Progenitor cell of endocrine pancreas (in vitro differentiated cells): ENCODE results near the gene SMIM11. TPM values are rescaled to one million over a fixed set of nuclear protein-coding genes. Genes with fewer than 3 reads are reported as not detected.
"Not testable (repeated sequence)": the region's sequence is repeated elsewhere in the genome, so short reads cannot be mapped to it uniquely, and the experiment has no call there.

Experiments used
- DNase-seq: peaks from one replicate; pipeline ENCODE4 v3.0.0; 2021; ENCODE audit warnings: low spot score; ENCODE audit not compliant: unreplicated experiment
- H3K27ac Mint-ChIP-seq: 2 replicates; pipeline ENCODE4 v1.8.0; 2021; ENCODE audit warnings: mild to moderate bottlenecking, moderate library complexity, mixed read lengths
- H3K27me3 Mint-ChIP-seq: 2 replicates; pipeline ENCODE4 v1.8.0; 2021; ENCODE audit warnings: mixed read lengths
- H3K36me3 Mint-ChIP-seq: 2 replicates; pipeline ENCODE4 v1.8.0; 2022; ENCODE audit warnings: mixed read lengths; ENCODE audit not compliant: insufficient read depth
- H3K4me1 Mint-ChIP-seq: 2 replicates; pipeline ENCODE4 v1.8.0; 2021; ENCODE audit warnings: low read depth, mixed read lengths
- H3K4me3 Mint-ChIP-seq: 2 replicates; pipeline ENCODE4 v1.8.0; 2021; ENCODE audit warnings: low read depth, mild to moderate bottlenecking, moderate library complexity, mixed read lengths
- H3K9me3 Mint-ChIP-seq: 2 replicates; pipeline ENCODE4 v1.8.0; 2021; ENCODE audit warnings: low read depth, mixed read lengths
- total RNA-seq: library from RNA; stranded (reverse); gene quantifications from 2 replicates; pipeline ENCODE4 v1.2.1, GENCODE V29; 2021

The SMIM11 gene
- total RNA-seq, 1 donor from 2014 or later, result 22.7 TPM

- H3K27ac Mint-ChIP-seq, H3K4me3 Mint-ChIP-seq, H3K4me1 Mint-ChIP-seq, H3K36me3 Mint-ChIP-seq, H3K27me3 Mint-ChIP-seq, DNase-seq, H3K9me3 Mint-ChIP-seq: not testable (repeated sequence)
These were observed 30.4 kb downstream of the SMIM11 start for GRCh38 chr21:34405686-34406085.

DNA sequence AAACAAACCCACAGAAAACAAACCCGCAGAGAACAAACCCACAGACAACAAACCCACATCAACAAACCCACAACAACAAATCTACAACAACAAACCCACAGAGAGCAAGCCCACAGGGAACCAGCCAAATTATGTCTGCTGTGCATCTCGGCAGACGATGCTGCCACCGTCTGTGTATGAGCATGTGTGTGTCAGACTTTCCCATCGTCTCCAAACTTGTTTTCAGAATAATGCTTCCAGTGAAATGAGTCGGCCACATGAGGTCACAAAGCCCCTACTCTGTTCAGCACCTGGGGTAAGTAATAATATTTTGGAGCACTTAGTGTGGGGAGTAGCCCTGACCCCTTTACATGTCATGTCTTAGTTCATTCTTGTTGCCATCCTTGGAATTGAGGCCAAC lies 30.8 kb downstream of the SMIM11 start:
- H3K4me3 Mint-ChIP-seq, H3K27me3 Mint-ChIP-seq, H3K9me3 Mint-ChIP-seq, H3K27ac Mint-ChIP-seq, H3K36me3 Mint-ChIP-seq, H3K4me1 Mint-ChIP-seq, DNase-seq: not testable (repeated sequence)

DNA sequence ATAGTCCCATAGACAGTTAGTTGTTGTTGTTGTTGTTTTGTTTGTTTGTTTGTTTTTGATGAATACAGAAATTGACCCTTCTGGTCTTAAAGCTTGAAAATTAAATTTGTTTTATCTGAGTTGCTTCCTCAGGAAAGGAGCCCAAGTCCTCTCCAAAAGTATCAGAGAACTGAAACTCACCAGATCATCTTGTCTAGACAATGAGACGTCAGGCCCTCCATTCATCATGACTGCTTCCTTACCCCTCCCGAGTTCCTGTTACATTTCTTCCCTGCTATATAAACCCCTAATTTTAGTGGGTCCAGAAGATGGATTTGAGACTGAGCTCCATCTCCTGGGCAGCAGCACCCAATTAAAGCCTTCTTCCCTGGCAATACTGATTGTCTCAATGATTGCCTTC lies 31.4 kb downstream of the SMIM11 start:
- H3K27me3 Mint-ChIP-seq, DNase-seq, H3K9me3 Mint-ChIP-seq, H3K27ac Mint-ChIP-seq, H3K36me3 Mint-ChIP-seq, H3K4me1 Mint-ChIP-seq, H3K4me3 Mint-ChIP-seq: not testable (repeated sequence)

GRCh38 chr21:34407294-34407693 lies 32.0 kb downstream of the SMIM11 start:
- not testable (repeated sequence) for H3K4me1 Mint-ChIP-seq, H3K9me3 Mint-ChIP-seq, H3K4me3 Mint-ChIP-seq, H3K27me3 Mint-ChIP-seq, H3K27ac Mint-ChIP-seq, DNase-seq, H3K36me3 Mint-ChIP-seq

- not testable (repeated sequence) for H3K27ac Mint-ChIP-seq, H3K36me3 Mint-ChIP-seq, H3K4me1 Mint-ChIP-seq, DNase-seq, H3K27me3 Mint-ChIP-seq, H3K9me3 Mint-ChIP-seq, H3K4me3 Mint-ChIP-seq
These were observed 42.3 kb downstream of the SMIM11 start for GRCh38 chr21:34417448-34418077.

DNA sequence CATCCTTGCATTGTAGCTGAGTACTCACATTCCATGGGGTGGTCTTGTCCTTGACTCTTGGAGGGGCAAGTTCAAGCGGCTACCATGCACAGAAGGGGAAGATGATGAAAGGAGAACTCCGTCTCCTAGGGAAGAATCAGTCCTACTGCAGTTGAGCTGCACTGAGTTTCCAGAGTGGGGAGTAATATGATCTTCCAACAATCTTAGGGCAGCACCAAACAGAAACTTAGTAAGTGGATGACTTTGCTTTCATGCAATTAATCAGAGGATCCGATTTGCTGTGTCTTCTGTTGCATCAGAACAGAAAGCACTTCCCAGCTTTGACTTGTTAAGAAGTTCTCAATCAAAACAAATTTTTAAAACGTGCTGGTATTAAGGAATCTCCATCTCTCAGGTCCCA lies 48.5 kb downstream of the SMIM11 start, which contains the start of gene SMIM34:
TSS of gene SMIM34 (minus strand) at position 147 of the 400 bp plus-strand sequence. CDS start at position 35, 112 bp downstream.
- H3K4me3 Mint-ChIP-seq, result not testable (repeated sequence)

GRCh38 chr21:34427339-34427738 lies 52.0 kb downstream of the SMIM11 start:
- not testable (repeated sequence) for H3K36me3 Mint-ChIP-seq, H3K9me3 Mint-ChIP-seq, DNase-seq, H3K4me1 Mint-ChIP-seq, H3K27ac Mint-ChIP-seq, H3K4me3 Mint-ChIP-seq, H3K27me3 Mint-ChIP-seq

More for the DNA sequence above, 48.5 kb downstream of the SMIM11 start, which contains the start of gene SMIM34:
- not testable (repeated sequence) for H3K36me3 Mint-ChIP-seq, H3K9me3 Mint-ChIP-seq, DNase-seq, H3K4me1 Mint-ChIP-seq, H3K27me3 Mint-ChIP-seq, H3K27ac Mint-ChIP-seq

DNA sequence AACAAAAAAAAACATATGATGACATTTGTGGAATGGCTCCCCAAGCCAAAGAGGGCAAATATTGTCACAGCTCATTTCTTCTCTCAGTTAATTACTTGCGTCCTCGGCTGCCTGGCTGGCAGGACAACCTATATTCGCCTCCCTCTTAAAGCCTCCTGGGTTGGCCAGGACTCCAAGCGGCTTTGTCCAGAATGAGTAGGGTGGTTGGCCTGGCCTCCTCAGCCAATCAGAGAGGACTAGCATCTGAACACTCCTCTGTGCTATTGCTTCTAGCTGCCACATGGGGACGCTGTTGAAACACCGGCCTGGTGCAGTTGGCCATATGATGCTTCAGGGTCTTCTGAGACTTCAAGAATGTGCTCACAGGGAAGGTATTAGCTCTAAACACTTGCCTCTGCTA lies 53.1 kb downstream of the SMIM11 start:
- not testable (repeated sequence) for H3K27me3 Mint-ChIP-seq, H3K4me3 Mint-ChIP-seq, H3K36me3 Mint-ChIP-seq, H3K27ac Mint-ChIP-seq, DNase-seq, H3K9me3 Mint-ChIP-seq, H3K4me1 Mint-ChIP-seq

DNA sequence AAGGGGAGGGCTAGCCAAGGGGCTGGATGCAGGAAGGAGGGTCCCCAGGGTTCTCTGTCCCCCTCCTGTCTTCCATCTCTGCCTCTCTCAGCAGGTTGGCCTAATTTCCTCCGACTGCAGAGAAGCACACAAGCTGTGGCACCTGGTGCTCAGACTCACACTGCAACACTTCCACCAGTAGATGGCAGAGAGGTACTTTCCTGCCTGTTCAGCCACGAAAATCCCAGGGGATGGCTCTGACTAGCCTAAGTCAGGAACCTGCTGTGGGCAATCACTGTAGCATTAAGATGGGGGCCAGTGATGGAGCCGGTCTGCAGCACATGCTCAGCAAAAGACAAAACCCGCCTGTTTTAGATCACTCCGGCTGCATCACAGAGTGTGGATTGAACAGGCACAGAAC lies 54.4 kb downstream of the SMIM11 start:
- not testable (repeated sequence) for H3K4me3 Mint-ChIP-seq, H3K27ac Mint-ChIP-seq, DNase-seq, H3K4me1 Mint-ChIP-seq, H3K36me3 Mint-ChIP-seq, H3K27me3 Mint-ChIP-seq, H3K9me3 Mint-ChIP-seq

Other genes with a start within 250 kb of the SMIM11 start
- 0.55 and 0.58 TPM in 2 replicates for gene KCNE2, start 11.5 kb upstream of the SMIM11 start, total RNA-seq
- not detected in 2 replicates for gene SMIM34, start 48.4 kb downstream of the SMIM11 start, total RNA-seq
- gene KCNE1, start 136.7 kb downstream of the SMIM11 start, total RNA-seq, result 0.31 and 0.53 TPM in 2 replicates
- 11.6 and 14.2 TPM in 2 replicates for gene RCAN1, start 239.6 kb downstream of the SMIM11 start, total RNA-seq